Smooth muscle cell (in vitro differentiated cells): Measurements from ENCODE around the gene AGPAT2. TPM values are rescaled to one million over a fixed set of nuclear protein-coding genes. Genes with fewer than 3 reads are reported as not detected.

Experiments
- DNase-seq: peaks from one replicate; lab custom pipeline; 2025; ENCODE audit not compliant: unreplicated experiment; lab: John Stamatoyannopoulos, UW
- H2AFZ ChIP-seq: fragments of 200-600 bp; sonication (generic); 2 replicates; pipeline ENCODE4 v1.6.0; 2016; ENCODE audit warnings: antibody characterized with exemption, low read depth, mild to moderate bottlenecking
- H3F3A ChIP-seq: fragments of 200-600 bp; sonication (generic); 2 replicates; pipeline ENCODE4 v1.6.0; 2017; ENCODE audit warnings: antibody characterized with exemption, low read depth
- H3K27ac ChIP-seq: fragments of 200-600 bp; sonication (generic); 2 replicates; pipeline ENCODE4 v1.5.1; 2016; ENCODE audit warnings: low read depth, mild to moderate bottlenecking
- H3K27me3 ChIP-seq: fragments of 200-600 bp; sonication (generic); 2 replicates; pipeline ENCODE4 v1.6.1; 2016; ENCODE audit warnings: low read depth, mild to moderate bottlenecking
- H3K36me3 ChIP-seq: fragments of 200-600 bp; sonication (generic); 2 replicates; pipeline ENCODE4 v1.5.1; 2016; ENCODE audit warnings: low read depth
- H3K4me1 ChIP-seq: fragments of 200-600 bp; sonication (generic); 2 replicates; pipeline ENCODE4 v1.5.1; 2016; ENCODE audit warnings: low read depth
- H3K4me2 ChIP-seq: fragments of 200-600 bp; sonication (generic); 2 replicates; pipeline ENCODE4 v1.6.0; 2016; ENCODE audit warnings: mild to moderate bottlenecking
- H3K4me3 ChIP-seq: fragments of 200-600 bp; sonication (generic); 2 replicates; pipeline ENCODE4 v1.5.1; 2016; ENCODE audit warnings: mild to moderate bottlenecking
- H3K79me2 ChIP-seq: fragments of 200-600 bp; sonication (generic); 2 replicates; pipeline ENCODE4 v1.6.0; 2016; ENCODE audit warnings: low read depth, mild to moderate bottlenecking
- H3K9ac ChIP-seq: fragments of 200-600 bp; sonication (generic); 2 replicates; pipeline ENCODE4 v1.6.0; 2016; ENCODE audit warnings: low read depth
- H3K9me3 ChIP-seq: fragments of 200-600 bp; sonication (generic); replicated peaks from 2 replicates; pipeline ENCODE4 v1.5.1; 2016; ENCODE audit warnings: low read depth
- H4K20me1 ChIP-seq: fragments of 200-600 bp; sonication (generic); 2 replicates; pipeline ENCODE4 v1.6.0; 2016; ENCODE audit warnings: low read depth
- WGBS: methylation state at CpG from one replicate; pipeline ENCODE4 v1.1.7; 2016; ENCODE audit warnings: low lambda C conversion rate; 5-methylcytosine and 5-hydroxymethylcytosine counted together
- polyA plus RNA-seq: library from polyadenylated mRNA; unstranded; fragments of >200 nt; fragmentation: Nextera tagmentation; extraction: Ambion mirVana; gene quantifications from 2 replicates; pipeline ENCODE4 v1.2.1, GENCODE V29; 2016
- total RNA-seq: library from RNA; depleted of rRNA; stranded (reverse); fragments of >200 nt; gene quantifications from 2 replicates; pipeline ENCODE4 v1.2.3, GENCODE V29; 2014
- TF ChIP-seq, protein P1 (sequence below): fragments of 200-600 bp; sonication (generic); IDR thresholded peaks from 2 replicates; pipeline ENCODE4 v1.5.1; 2017; ENCODE audit warnings: borderline replicate concordance, mild to moderate bottlenecking, antibody characterized with exemption; ENCODE audit not compliant: insufficient read depth, poor library complexity, severe bottlenecking

The AGPAT2 gene
- total and polyA plus RNA-seq, 2 experiments from 2014 or later: 42.9 to 105 TPM

DNA sequence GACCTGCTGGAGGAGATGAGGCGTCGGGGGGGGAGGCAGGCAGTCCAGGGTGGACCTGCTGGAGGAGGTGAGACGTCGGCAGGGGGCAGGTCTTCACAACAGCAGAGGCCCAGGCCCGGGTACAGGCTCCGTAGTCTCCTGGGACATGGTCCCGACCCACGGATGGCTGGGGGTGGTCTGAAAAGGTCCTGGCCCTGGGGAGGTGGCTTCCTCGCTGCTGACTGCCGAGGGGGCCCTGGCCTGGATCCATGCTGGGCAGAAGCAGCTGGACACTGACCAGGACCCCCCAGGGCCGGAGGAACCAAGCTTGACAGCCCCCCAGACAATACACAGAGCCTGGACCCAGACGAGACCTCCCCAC, 16.0 kb downstream of the AGPAT2 start:
- H3K4me2 ChIP-seq: no peak overlapping the region
- 67% methylated on average over 6 of the region's 12 CpGs for WGBS
- TF ChIP-seq, protein P1, sequence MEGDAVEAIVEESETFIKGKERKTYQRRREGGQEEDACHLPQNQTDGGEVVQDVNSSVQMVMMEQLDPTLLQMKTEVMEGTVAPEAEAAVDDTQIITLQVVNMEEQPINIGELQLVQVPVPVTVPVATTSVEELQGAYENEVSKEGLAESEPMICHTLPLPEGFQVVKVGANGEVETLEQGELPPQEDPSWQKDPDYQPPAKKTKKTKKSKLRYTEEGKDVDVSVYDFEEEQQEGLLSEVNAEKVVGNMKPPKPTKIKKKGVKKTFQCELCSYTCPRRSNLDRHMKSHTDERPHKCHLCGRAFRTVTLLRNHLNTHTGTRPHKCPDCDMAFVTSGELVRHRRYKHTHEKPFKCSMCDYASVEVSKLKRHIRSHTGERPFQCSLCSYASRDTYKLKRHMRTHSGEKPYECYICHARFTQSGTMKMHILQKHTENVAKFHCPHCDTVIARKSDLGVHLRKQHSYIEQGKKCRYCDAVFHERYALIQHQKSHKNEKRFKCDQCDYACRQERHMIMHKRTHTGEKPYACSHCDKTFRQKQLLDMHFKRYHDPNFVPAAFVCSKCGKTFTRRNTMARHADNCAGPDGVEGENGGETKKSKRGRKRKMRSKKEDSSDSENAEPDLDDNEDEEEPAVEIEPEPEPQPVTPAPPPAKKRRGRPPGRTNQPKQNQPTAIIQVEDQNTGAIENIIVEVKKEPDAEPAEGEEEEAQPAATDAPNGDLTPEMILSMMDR: no peak
- no peak overlapping the region for H3K4me3 ChIP-seq
- H3K36me3 ChIP-seq: no peaks in the 10 kb centered on the region
- DNase-seq: no peak
- H3F3A ChIP-seq: no peaks in the 10 kb centered on the region
- no peak overlapping the region for H3K27ac ChIP-seq
- H3K9ac ChIP-seq: no peak overlapping the region
- no peaks in the 10 kb centered on the region for H3K9me3 ChIP-seq
- H4K20me1 ChIP-seq: peaks cover 8% of the 10 kb centered on the region
- no peaks in the 10 kb centered on the region for H3K79me2 ChIP-seq
- H2AFZ ChIP-seq: no peak overlapping the region
- H3K27me3 ChIP-seq: no peaks in the 10 kb centered on the region
- no peaks in the 10 kb centered on the region for H3K4me1 ChIP-seq

DNA sequence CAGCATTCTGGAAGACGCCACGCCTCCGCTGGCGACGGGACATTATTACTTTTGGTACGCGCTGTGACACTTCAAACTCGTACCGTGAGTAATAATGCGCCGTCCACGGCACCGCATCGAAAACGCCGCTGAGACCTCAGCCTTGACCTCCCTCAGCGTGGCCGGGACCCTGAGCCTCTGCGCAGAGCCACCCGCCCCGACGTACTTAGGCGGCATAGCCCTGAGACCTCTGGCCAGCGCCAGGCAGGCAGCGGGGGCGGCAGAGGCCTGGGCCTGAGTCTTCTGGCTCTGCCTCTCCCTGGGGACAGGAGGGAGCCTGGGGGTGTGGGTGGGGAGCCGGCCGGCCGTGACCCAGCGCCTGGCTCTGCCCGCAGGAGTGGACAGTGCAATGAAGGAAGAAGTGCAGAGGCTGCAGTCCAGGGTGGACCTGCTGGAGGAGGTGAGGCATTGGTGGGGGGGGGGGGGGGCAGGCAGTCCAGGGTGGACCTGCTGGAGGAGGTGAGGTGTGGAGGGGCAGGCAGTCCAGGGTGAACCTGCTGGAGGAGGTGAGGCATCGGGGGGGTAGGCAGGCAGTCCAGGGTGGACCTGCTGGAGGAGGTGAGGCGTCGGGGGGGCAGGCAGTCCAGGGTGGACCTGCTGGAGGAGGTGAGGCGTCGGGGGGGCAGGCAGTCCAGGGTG, 16.5 kb downstream of the AGPAT2 start:
- no peak overlapping the region for H2AFZ ChIP-seq
- WGBS: 91% methylated on average over 23 of the region's 36 CpGs
- no peaks in the 10 kb centered on the region for H3K27me3 ChIP-seq
- TF ChIP-seq, protein P1: no peak
- DNase-seq: no peak
- H4K20me1 ChIP-seq: peaks cover 3% of the 10 kb centered on the region
- H3K27ac ChIP-seq: no peak overlapping the region
- H3F3A ChIP-seq: no peaks in the 10 kb centered on the region
- H3K36me3 ChIP-seq: no peaks in the 10 kb centered on the region
- no peaks in the 10 kb centered on the region for H3K4me1 ChIP-seq
- H3K79me2 ChIP-seq: no peaks in the 10 kb centered on the region
- H3K9me3 ChIP-seq: no peaks in the 10 kb centered on the region
- H3K9ac ChIP-seq: no peak overlapping the region
- no peak overlapping the region for H3K4me2 ChIP-seq
- no peak overlapping the region for H3K4me3 ChIP-seq

DNA sequence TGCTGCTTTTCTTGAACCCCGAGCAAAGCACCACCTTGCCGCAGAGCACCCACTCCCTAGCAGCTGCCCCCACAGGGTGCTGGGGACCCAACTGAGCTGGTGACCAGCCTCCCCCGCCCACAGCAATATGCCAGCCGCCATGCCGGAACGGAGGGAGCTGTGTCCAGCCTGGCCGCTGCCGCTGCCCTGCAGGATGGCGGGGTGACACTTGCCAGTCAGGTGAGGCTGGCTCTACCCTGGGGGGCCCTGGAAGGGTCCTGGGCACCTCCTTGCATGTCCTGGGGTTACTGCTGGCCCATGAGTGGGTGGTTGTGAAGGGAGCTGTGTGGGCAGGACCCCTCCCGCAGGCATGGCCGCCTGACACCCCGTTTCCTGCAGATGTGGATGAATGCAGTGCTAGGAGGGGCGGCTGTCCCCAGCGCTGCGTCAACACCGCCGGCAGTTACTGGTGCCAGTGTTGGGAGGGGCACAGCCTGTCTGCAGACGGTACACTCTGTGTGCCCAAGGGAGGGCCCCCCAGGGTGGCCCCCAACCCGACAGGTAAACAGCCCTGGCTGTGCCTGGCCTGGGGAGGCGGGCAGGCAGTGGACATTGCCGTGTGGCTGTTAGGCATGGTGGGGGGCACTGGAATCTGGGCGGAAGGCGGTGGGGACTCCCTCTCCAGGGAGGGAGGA, 17.3 kb downstream of the AGPAT2 start:
- Histone ChIP-seq H3F3A (no peaks in the 10 kb centered on the region), H3K27ac (no peak overlapping the region), H3K4me2 (no peak overlapping the region), H3K9me3 (no peaks in the 10 kb centered on the region), H4K20me1 (no peaks in the 10 kb centered on the region), H3K79me2 (no peaks in the 10 kb centered on the region), H3K4me1 (no peaks in the 10 kb centered on the region), H3K36me3 (no peaks in the 10 kb centered on the region), H3K4me3 (no peak overlapping the region), H2AFZ (no peak overlapping the region), H3K27me3 (no peaks in the 10 kb centered on the region), H3K9ac (no peak overlapping the region)
- 97% methylated on average over 21 of the region's 23 CpGs for WGBS
- no peak for DNase-seq
- TF ChIP-seq, protein P1: no peak
